HG02981 (cell line): Measurements from ENCODE around the gene C10orf71.

Source experiments
- ATAC-seq: cut with Tn5 transposase; IDR thresholded peaks from one replicate; pipeline ENCODE4 v1.9.1; 2021; ENCODE audit warnings: mild to moderate bottlenecking, moderate library complexity; ENCODE audit not compliant: unreplicated experiment

Gene C10orf71

DNA sequence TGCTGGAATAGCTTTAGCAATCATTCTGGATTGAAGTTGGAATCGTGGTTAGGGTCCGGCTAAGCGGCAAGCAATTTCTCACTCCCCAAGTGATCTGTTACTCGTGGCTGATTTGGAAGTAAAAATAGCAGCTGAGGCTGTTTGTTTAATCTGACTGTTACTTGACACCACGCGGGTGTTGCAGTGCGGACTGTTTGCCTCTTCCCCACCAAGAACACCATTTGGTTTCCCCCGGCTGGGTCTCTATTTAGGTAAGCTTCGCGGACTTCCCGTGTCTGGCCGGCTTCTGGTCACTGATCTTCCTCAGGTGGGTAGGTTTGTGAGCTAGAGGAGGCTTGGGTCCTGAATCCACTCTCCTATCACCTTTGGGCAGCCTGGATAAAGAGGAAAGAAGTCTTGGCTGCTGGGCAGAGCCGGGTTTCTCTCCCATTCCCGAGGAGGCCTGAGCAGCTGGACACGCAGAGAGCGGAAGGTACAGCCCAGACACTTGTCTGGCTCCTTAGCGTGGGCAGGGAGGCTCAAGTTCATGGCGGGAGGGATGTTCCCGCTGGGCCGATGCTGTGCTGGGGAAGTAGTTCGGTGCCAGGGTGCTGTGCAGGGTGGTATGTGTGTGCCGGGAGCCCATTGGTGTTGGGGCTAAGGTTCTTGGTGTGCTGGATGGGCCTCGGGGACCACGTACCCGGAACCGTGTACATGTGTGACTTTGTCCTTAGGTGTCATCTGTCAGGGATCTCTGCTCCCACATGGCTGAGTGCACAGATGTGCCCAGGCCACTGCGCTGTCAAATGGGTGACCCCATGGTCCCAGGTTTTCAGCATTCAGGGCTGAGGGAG lies at the start of gene C10orf71:
TSS of gene C10orf71 (plus strand) at position 188 of the 833 bp plus-strand sequence. CDS start 23,376 bp downstream, outside the sequence.
- no peak for ATAC-seq

DNA sequence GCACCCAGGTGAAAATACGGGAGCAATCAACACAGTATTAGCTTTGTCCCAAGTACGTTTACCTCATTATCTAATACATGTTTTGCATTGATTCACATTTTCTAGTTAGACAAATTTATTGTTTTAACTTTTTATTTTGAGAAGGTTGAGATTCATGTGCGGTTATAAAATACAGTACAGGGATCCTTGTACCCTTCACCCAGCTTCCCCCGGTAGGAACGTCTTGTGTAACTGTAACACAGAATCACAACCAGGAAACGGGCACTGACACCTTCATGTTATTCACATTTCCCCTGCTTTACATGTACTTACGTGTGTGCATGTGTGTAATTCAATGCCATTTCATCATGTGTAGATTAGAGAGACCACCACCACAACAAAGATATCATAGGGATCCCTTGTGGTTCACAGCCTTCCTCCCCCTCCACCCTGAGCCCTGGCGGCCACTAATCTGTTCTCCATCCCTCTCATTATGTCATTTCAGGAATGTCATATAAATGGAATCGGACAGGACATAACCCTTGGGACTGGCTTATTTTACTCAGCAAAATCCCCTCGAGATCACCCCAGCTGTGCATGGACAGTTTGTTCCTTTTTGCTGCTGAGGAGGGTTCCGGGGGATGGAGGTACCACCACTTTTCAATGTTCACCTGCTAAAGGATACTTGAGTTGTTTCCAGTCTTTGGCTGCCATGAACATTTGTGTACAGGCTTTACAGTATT lies 46.5 kb upstream of the C10orf71 start:
- ATAC-seq, result no peak

DNA sequence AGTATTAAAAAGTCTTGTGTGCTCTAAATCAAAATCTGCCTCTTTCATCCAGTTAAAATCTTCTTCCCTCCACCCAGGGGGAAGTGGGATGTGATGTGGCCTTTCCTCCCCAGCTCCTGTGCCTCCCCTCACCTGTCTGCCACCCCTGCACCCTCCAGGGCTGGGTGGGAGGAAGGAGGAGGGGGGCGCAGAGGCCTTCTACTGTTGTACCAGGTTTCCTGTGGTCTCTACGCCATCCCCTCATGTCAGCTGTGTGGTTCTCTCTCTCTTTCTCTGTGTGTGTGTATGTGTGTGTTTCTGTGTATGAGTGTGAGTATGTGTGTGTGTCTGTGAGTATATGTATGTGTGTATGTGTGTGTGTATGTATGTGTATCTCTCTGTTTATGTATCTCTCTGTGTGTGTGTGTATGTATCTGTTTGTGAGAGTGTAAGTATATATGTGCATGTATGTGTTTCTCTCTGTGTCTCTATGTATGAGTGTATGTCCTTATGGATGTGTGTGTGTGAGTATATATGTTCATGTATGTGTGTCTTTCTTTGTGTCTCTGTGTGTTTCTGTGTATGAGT lies 45.5 kb upstream of the C10orf71 start:
- no peak for ATAC-seq

DNA sequence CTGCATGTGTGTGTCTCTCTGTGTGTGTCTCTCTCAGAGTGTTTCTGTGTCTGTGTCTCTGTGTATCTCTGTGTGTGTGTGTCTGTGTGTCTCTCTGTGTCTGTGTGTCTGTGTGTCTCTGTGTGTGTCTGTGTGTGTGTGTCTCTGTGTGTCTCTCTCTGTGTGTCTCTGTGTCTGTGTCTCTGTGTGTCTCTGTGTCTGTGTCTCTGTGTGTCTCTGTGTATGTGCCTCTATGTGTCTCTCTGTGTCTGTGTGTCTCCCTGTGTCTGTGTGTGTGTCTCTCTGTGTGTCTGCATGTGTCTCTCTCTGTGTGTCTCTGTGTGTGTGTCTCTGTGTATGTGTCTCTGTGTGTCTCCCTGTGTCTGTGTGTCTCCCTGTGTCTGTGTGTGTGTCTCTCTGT lies 44.8 kb upstream of the C10orf71 start:
- no peak for ATAC-seq

GRCh38 chr10:49254556-49255318 lies 44.2 kb upstream of the C10orf71 start:
- ATAC-seq, result no peak

DNA sequence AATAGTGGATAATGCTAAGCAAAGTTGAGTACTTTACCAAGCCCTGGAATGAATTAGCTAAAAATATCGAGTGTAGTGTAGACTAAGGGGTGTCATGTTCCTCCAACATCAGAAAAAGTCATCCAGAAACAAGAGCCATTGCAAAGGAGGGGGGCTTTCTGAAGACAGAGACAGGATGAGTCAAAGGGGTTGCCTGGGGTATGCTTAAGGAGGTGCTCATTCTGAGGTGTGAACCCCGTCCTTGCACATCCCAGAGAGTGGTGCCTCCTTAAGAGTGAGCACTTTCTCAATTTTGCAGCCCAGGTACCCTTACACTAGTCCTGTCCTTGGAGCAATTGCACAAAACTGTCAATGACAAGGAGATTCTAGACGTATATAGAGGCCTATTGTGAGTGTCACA lies 43.1 kb upstream of the C10orf71 start:
- ATAC-seq, result no peak

- peak; percentile 50 for ATAC-seq
Observed at GRCh38 chr10:49257154-49257553, 41.8 kb upstream of the C10orf71 start.

- no peak for ATAC-seq
Observed at GRCh38 chr10:49257626-49258349, 41.2 kb upstream of the C10orf71 start.

DNA sequence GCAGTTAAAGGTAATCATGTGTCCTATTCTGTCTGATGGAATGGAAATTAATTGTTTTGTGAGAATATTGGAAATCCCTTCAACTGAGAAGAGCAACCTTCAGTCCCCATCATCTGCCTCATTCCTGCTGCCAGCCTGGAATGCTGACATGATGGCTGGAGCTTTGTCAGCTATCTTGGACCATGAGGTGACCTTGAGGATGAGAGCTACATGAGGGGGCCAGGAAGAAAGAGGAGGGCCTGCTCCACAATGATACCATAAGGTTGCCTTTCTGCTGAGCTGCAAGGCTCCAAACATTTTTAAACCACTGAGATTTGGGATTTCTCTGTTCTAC lies 40.7 kb upstream of the C10orf71 start:
- ATAC-seq, result no peak

GRCh38 chr10:49260644-49261296 lies 38.2 kb upstream of the C10orf71 start:
- no peak for ATAC-seq

- ATAC-seq, result no peak
Observed at GRCh38 chr10:49263591-49263990, 35.4 kb upstream of the C10orf71 start.

DNA sequence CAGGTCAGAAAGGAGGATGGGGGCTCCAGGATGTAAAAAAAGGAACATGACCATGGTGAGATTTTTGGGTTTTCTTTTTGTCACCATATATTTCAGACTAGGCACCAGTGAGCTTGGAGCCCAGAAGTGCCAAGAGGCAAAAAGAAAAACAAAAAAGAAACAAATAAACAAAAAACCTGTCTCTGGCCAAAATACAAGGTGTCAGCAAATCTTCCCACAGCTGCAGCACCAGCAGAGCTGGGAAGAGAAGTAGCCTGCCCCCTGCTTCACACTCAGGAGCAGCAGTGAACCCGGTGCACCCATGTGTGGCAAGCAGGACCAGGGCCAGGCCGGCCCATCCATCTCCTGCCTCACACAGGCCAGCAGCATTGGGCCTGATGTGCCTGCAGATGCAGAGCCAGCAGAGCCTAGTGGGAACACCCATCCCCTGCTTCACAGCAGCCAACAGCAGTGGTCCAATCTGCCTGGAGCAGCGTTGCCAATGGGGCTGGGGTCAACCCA lies 34.7 kb upstream of the C10orf71 start:
- no peak for ATAC-seq

DNA sequence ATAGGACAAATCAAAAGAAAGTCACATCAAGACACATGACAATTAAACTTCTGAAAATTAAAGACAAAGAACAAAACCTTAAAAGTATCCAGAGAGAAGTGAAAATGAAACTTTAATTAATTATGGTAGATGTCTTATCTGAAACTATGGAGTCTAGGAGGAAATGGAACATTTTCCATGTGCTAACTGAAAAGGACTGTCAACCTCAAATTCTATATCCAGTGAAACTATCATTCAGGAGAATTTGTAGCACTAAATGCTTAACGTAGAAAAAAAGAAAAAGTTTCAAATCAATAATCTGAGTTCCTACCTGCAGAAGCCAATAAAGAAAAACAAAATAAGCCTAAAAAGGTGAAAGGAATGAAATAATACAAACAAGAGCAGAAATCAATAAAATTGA lies 33.1 kb upstream of the C10orf71 start:
- no peak for ATAC-seq

DNA sequence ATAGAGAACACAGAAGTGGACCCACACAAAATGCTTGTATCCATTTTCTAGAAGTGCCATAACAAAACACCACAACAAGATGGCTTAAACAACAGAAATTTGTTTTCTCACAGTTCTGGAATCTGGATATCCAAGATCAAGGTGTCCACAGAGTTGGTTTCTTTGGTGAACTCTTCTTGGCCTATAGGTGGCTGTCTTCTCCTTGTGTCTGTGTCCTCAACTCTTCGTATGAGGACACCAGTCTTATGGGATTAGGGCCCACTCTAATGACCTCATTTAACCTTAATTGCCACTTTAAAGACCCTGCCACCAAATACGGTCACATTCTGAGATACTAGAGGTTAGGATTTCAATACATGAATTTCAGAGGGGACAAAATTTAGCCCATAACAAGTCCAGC lies 30.8 kb upstream of the C10orf71 start:
- no peak for ATAC-seq

DNA sequence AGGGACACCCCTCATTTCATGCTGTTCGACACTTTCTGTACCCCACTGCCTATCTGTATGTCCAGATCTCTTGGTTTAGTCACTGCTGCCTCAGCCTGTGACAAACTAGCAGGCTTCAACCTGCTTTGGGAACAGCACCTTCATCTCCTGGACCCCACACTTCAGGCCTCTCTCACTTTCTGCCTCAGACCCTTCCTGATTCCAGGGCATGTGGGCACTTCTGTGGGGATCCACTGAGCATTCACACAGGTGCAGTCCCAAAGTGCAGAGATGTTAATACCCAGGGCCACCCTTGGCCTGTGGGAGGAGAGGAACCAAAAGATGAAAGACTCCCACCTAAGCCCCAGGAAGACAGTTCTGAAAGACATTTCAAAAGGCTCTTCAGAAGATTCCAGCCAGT lies 29.4 kb upstream of the C10orf71 start:
- no peak for ATAC-seq

GRCh38 chr10:49270565-49270964 lies 28.4 kb upstream of the C10orf71 start:
- no peak for ATAC-seq

DNA sequence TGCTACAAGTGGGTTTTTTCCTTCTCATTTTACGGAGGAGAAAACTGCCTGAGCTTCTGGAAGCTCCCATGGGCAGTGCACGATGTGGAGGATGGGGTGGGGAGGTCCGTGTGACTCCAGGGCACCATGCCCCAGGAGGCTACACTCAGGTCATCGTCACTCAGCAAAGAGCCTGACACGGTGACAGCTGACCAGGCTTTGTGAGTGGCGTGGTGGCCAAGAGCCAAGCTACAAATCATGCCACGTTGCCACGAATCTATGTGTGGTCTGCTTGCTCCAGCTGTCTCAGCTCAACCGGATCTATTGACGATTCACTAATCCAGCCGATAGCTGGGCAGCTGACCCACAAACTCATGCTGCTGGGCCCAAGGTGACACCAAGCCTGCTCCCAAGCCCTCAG lies 27.6 kb upstream of the C10orf71 start:
- ATAC-seq, result no peak

DNA sequence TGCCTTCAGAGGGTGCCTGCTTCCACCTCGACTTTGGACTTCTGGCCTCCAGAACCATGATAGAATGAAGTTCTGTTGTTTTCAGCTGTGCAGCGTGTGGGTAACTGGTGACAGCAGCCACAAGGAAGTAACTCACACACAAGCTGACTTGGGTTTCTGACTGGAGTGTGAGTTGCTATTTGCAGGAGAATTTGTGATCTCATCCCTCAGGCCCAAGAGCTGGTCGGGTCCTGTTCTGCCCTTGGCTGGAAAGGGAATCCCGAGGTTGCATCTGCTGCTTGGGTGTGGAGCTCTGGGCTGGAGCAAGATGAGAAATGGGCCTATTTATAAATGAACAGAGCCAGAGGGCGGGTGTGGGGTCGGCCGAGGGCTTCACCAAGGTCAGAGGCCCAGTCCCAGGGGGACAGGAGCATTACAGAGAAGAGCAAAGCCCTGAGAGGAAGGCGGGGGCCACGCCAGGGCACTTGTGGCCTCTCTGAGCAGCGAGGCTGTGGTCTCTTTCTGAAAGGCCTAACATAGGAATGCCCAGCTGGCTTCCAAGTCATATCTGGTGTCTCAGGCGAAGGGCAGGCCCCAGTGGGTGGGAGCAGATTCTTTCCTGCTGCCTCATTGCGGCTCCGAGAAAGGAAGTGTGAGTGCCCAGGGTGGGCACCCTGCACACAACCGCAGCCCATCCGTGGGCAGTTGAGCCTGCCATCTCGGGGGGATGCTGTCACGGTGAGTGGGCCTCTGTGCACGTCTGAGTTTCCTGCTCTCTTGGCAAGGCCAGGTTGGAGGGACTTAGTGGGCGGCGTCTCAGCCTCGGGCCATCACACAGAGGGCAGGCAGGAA lies 26.5 kb upstream of the C10orf71 start:
- no peak for ATAC-seq

DNA sequence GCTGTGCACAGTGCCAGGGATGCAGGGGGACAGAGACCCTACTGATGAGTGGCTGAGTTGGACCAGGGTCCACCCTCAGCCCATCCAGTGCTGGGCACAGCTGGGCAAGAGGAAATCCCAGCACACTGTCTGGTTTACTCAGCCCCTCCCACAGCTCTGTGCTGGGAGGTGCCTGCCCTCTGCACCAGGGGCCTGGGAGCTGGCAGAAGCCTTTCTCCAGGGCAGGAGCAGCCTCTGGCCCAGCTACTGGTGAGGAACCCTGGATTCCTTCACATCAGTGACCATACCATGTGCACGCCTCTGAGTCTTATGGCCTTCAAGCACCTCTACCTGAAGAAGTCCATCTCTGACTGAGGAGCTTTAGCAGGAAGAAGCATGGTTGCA lies 25.9 kb upstream of the C10orf71 start:
- ATAC-seq, result no peak
